Endothelial cell of hepatic sinusoid (primary cell): ENCODE results near the gene DOK3.

Source experiments
- in situ Hi-C: cut with HindIII; loops from 2 replicates; pipeline ENCODE4 v1.10.0; 2017; ENCODE audit warnings: low sequenced_read_pairs

DOK3 gene

DNA sequence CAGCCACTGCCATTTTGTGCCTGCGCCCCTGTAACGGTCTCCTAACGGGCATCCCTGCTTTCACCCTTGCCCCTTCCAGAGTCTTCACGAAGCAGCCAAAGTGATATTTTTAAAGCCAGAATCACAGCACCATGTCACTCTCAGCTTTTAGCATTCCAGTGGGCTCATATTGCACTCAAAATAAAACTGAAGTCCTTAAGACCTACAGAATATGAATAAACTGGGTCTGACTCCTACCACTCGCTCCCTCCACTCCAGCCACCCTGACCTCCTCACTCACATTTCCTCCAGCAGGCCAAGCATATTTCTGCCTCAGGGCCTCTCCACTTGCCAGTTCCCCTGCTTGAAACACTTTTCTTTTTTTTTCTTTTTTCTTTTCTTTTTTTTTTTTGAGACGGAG, 9.8 kb downstream of the DOK3 start:
- in situ Hi-C loops: no loop called here

DNA sequence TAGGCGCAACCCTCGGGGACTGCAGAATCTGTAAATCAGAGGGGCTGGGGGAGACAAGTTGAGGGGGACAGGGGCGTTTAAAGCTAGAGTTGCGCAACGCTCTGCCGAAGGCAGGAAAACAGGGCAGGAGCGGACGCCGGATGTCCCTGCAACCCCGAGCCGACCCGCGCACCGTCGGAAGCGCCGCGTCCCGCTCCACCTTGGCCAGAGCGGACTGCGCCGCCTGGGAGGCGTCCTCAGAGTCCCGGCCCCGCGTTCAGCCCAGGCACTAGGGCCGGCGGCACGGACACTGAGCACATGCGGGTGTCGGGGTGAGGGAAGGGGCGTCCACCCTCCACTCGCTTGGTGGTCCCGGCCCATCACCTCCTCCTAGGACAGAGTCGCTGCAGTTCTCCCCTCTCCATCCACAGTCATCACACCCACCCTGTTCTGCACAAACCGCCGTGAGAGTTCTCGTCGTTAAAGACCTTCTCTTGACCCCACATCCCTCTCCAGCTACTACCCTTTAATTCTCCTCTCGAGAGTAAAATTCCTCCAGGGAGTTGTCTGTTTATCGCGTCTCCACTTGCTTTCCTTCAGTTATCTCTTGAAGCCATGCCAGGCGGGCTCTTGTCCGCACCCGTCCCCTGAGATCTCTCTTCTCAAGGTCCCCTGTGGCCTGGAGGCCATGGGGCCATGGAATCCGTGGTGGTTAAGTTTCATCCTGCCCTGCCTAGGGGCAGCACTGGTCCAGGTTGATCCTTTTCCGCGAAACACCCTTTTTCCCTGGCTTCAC, 11.4 kb downstream of the DOK3 start:
- in situ Hi-C loops: no loop called here

- in situ Hi-C loops: no loop called here
Measured at GRCh38 chr5:177497292-177498012, 12.2 kb downstream of the DOK3 start, which contains the start of gene PDLIM7. Gene PDLIM7 (minus strand): TSS chr5:177497604. CDS start chr5:177496512, 1,092 bp downstream.

GRCh38 chr5:177496727-177497291, 12.8 kb downstream of the DOK3 start:
- in situ Hi-C loops: no loop called here

GRCh38 chr5:177496070-177496726, 13.4 kb downstream of the DOK3 start:
- in situ Hi-C loops: no loop called here

DNA sequence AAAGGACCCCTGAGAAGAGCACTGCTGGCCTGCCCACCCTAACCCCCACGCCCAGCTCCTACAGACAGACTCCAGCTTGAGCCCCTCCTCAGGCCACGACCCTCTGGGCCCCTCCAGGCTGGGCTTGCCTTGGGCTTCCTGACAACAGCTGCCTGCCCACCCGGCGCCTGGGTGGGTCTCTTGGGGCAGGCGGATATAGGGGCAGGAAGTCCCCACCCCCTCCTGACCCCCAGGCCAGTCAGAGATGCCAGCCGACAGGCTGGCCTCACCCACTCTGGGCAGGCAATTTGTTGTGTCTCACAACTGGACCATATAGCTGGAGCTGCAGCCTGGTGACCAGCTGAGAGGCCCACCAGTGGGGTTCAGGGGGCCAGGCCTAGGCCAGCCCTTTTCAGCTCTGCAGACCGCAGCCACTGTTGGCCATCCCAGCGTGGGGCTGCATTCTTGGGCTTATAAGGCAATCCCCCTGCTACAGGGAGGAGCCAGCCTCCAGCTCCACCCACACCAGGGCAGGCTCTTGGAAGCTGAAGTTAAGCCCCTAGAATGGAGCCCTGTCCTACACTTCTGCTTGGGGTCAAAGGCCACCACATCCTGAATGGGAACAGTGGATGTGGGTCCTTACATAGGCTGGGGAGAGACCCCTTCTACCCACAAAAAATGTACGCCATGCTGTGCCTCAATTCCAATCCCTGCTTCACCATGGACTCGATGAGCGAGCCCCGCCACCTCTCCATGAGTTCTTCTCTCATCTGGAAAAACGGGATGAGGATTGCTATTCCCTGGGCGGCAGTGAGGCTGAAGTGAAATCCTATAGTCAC, 14.2 kb downstream of the DOK3 start:
- in situ Hi-C loops: no loop called here

DNA sequence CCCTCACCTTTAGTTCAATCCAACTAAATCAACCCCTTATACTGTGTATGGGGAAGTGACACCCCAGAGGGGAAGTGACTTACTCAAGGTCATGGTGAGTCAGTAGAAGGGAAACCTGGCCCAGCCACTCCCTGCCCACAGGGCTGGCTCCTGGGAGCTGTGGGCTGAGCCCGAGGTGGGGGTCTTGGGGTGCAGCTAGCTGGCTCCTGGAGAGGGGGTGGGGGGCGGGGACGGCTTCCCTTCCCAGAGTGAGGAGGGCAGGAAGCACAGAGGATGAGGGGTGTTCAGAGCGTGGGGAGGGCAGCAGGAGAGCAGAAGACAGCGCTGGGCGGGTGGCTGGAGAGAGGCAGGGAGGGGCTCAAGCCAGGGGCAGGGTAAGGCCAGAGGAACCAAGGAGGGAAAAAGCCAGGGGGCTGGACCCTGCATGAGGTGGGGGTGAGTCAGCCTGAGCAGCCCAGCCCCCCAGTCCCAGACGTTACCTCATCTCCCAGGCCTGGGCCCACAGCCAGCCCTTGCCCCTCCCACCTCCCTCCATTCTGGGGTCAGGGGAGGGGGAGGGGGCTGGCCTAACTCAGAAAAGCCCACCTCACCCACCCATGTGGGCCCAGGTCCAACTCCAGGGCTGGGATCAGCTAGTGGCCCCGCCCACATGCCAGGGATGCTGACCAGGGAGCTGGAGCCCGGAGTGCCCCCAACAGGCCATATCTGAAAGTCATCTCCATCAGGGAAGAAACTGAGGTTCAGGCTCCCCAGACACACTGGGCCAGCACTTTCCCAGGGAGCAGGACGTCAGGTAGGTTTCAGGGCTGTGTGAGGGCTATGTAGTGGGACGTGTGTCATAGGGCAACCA, 15.1 kb downstream of the DOK3 start:
- in situ Hi-C loops: no loop called here

DNA sequence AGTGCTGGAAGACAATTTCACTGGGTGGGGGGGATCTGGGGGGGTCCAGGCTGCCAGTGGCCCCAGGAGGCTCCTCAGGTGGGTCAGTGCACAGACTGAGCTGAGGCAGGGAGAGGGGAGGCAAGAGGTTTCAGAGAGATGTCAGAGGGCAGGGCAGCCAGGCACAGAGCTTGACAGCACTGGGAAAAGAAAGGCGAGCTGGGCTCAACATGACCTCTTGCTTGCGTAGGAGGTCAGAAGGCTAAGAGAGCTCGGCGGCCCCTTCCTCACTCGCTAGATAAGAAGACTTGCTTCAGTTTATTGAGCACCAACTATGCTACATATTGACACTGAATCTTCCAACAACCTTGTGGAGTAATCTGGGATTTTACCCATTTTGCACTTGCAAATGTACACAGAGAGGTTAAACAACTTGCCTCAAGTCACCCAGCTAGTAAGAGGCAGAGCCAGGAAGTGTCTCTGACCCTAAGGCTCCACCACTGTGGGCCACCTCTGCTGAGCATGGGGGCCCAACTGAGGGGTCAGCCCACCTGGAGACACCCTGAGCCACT, 15.8 kb downstream of the DOK3 start:
- in situ Hi-C loops: no loop called here

GRCh38 chr5:177492841-177493240, 16.8 kb downstream of the DOK3 start:
- in situ Hi-C loops: no loop called here

GRCh38 chr5:177491983-177492746, 17.5 kb downstream of the DOK3 start:
- in situ Hi-C loops: no loop called here

DNA sequence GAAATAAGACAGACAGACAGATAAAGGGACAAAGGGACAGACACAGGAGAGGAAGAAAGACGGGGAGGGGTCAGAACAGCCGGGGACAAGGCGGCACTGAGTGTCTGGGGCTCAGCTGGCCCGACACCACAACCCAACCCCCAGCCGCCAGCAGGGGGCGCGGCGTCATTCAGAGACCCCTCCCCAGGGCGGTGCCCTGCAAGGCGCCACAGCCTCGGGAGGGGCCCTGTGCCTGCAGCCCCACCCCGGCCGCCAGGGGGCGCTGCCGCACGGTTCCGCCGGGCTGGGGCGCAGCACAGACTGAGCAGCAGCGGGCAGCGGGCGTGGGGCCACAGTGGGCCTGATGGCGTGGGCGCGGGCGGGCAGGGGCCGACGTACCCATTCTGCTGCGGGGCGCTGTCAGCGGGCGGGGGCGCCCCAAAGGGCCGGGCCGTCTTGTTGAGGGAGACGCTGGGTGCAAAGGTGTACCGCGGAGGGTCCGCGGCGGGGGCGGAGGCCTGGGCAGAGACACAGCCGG, 18.1 kb downstream of the DOK3 start:
- in situ Hi-C loops: no loop called here

DNA sequence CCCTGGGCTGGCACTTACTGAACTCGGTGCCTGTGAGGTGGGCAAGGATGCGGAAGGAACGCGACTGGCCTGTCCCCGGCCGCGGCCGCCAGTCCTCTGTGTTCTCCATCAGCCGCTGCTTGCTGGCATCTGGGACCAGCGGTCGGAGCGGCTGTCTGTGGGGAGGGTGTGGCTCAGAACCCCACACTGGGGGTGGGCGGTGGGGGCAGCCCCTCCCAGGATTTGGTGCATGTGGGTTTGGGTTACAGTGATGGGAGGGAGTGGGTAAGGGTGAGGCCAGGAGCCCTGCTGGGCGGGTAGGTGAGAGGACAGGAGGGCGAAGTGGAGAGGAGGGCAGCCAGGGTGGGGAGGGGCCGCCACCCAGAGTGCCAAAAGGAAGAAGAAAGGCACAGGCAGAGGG, 18.6 kb downstream of the DOK3 start:
- in situ Hi-C loops: no loop called here

- in situ Hi-C loops: no loop called here
Measured at GRCh38 chr5:177490311-177490991, 19.2 kb downstream of the DOK3 start.

DNA sequence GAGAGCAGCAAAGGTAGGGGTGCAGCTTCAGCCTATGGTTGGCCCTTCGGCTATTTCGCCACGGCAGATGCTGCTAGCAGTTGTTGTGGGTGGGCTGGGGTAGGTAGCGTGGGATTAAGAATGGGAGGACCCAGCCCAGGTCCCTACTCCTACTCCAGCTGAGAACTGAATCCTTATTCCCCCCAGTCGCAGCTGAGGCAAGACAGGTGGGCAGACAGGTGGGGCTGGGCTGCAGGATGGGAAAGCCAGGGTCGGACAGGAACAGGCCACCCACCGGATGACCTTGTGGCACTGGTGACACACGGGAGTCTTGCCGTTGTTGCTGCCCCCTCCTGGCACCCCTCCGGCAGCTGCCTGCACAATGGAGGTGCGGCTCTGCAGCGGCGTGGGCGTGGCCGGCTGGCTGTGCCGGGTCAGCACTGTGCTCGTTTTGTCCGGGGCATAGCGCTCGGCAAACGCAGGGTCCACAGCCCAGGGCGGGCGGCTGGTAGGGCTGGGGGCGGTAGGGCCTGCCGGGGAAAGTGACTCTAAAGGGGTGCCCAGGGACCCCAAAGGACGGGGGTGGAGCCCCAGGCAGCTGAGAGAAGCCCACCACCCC, 20.4 kb downstream of the DOK3 start:
- in situ Hi-C loops: no loop called here

DNA sequence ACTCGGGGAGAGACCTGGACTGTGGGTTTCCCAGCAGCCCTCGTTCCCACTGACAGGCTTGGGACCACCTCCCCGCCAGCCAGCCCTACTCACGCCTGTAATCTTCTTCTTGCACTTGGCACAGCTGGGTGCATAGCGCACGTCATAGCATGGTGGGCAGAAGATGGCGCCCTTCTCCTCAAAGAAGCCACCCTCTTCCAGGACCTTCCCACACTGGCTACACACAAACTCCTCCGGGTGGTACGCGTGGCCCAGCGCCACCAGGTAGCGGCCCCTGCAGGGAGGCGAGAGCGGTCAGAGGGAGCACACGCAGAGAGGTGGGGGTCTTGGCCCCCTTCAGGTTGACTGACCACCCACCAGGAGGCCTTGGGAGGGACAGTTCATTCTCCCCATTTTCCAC, 21.7 kb downstream of the DOK3 start:
- in situ Hi-C loops: no loop called here

GRCh38 chr5:177487144-177487543, 22.5 kb downstream of the DOK3 start:
- in situ Hi-C loops: no loop called here

- in situ Hi-C loops: no loop called here
Measured at GRCh38 chr5:177486256-177486655, 23.4 kb downstream of the DOK3 start.
